CD4-positive, alpha-beta T cell treated with Interleukin-4 for 1 hour (primary cell): ENCODE measurements around the gene KIAA0825.
"Not testable (repeated sequence)": the region's sequence is repeated elsewhere in the genome, so short reads cannot be mapped to it uniquely, and the experiment has no call there.

Experiments
- DNase-seq, 2 donors: peaks; one replicate each; pipeline ENCODE4 v3.0.0-alpha.2; 2020 to 2022

Gene KIAA0825

GRCh38 chr5:94240134-94240533, 378.3 kb downstream of the KIAA0825 start:
- DNase-seq = no peak

GRCh38 chr5:94239266-94239665, 379.1 kb downstream of the KIAA0825 start:
- DNase-seq = no peak

- DNase-seq = no peak
Observed at GRCh38 chr5:94234987-94235386, 383.4 kb downstream of the KIAA0825 start.

- no peak for DNase-seq
Observed at GRCh38 chr5:94228791-94229190, 389.6 kb downstream of the KIAA0825 start.

- DNase-seq = no peak
Observed at GRCh38 chr5:94223235-94223634, 395.2 kb downstream of the KIAA0825 start.

GRCh38 chr5:94218374-94218773, 400.0 kb downstream of the KIAA0825 start:
- DNase-seq = no peak

GRCh38 chr5:94217745-94218144, 400.7 kb downstream of the KIAA0825 start:
- DNase-seq = no peak

- DNase-seq = no peak
Observed at GRCh38 chr5:94217216-94217615, 401.2 kb downstream of the KIAA0825 start.

GRCh38 chr5:94212476-94212875, 405.9 kb downstream of the KIAA0825 start:
- DNase-seq = no peak

- no peak for DNase-seq
Observed at GRCh38 chr5:94209774-94210355, 408.5 kb downstream of the KIAA0825 start.

GRCh38 chr5:94209272-94209671, 409.1 kb downstream of the KIAA0825 start:
- DNase-seq = no peak

- DNase-seq = no peak
Observed at GRCh38 chr5:94199566-94199965, 418.8 kb downstream of the KIAA0825 start.

- no peak for DNase-seq
Observed at GRCh38 chr5:94197970-94198369, 420.4 kb downstream of the KIAA0825 start.

- no peak for DNase-seq
Observed at GRCh38 chr5:94196953-94197352, 421.5 kb downstream of the KIAA0825 start.

- DNase-seq = no peak
Observed at GRCh38 chr5:94192658-94193391, 425.6 kb downstream of the KIAA0825 start.

GRCh38 chr5:94191604-94192003, 426.8 kb downstream of the KIAA0825 start:
- no peak for DNase-seq

- DNase-seq = no peak
Observed at GRCh38 chr5:94188725-94189124, 429.7 kb downstream of the KIAA0825 start.

GRCh38 chr5:94184870-94185269, 433.5 kb downstream of the KIAA0825 start:
- no peak for DNase-seq

- no peak for DNase-seq
Observed at GRCh38 chr5:94181895-94182294, 436.5 kb downstream of the KIAA0825 start.

GRCh38 chr5:94180761-94181160, 437.6 kb downstream of the KIAA0825 start:
- DNase-seq = no peak

- no peak for DNase-seq
Observed at GRCh38 chr5:94175912-94176311, 442.5 kb downstream of the KIAA0825 start.

GRCh38 chr5:94174748-94175411, 443.5 kb downstream of the KIAA0825 start:
- DNase-seq = no peak

- no peak for DNase-seq
Observed at GRCh38 chr5:94173100-94173499, 445.3 kb downstream of the KIAA0825 start.

GRCh38 chr5:94171070-94171469, 447.3 kb downstream of the KIAA0825 start:
- not testable (repeated sequence) for DNase-seq
